HG03342 (cell line): ENCODE data around the gene PRKCZ.

ENCODE experiments used
- ATAC-seq: cut with Tn5 transposase; IDR thresholded peaks from one replicate; pipeline ENCODE4 v1.9.1; 2021; ENCODE audit warnings: mild to moderate bottlenecking, moderate library complexity; ENCODE audit not compliant: unreplicated experiment

The PRKCZ gene

GRCh38 chr1:2044510-2045319, 5.5 kb upstream of the PRKCZ start:
- no peak for ATAC-seq

- ATAC-seq, result no peak
These were observed 4.6 kb upstream of the PRKCZ start for GRCh38 chr1:2045468-2046173.

- ATAC-seq, result no peak
These were observed 3.9 kb upstream of the PRKCZ start for GRCh38 chr1:2046174-2046917.

- no peak for ATAC-seq
These were observed 3.1 kb upstream of the PRKCZ start for GRCh38 chr1:2046953-2047748.

GRCh38 chr1:2047749-2048729, 2.2 kb upstream of the PRKCZ start:
- ATAC-seq, result no peak

- no peak for ATAC-seq
These were observed 940 bp upstream of the PRKCZ start for GRCh38 chr1:2049225-2049717.

GRCh38 chr1:2050461-2050792, 216 bp downstream of the PRKCZ start:
- ATAC-seq, result no peak

- ATAC-seq, result no peak
These were observed 827 bp downstream of the PRKCZ start for GRCh38 chr1:2050793-2051682.

GRCh38 chr1:2052054-2052679, 2.0 kb downstream of the PRKCZ start:
- no peak for ATAC-seq

GRCh38 chr1:2052756-2053155, 2.5 kb downstream of the PRKCZ start:
- no peak for ATAC-seq

GRCh38 chr1:2053217-2053616, 3.0 kb downstream of the PRKCZ start:
- ATAC-seq, result no peak

- ATAC-seq, result no peak
These were observed 3.7 kb downstream of the PRKCZ start for GRCh38 chr1:2053784-2054376.

GRCh38 chr1:2054560-2054959, 4.3 kb downstream of the PRKCZ start:
- ATAC-seq, result no peak

- ATAC-seq, result no peak
These were observed 5.8 kb downstream of the PRKCZ start for GRCh38 chr1:2055911-2056575.

- no peak for ATAC-seq
These were observed 6.9 kb downstream of the PRKCZ start for GRCh38 chr1:2056955-2057590.

- no peak for ATAC-seq
These were observed 9.2 kb downstream of the PRKCZ start for GRCh38 chr1:2059290-2059953.
